Stomach smooth muscle (tissue), 2 donors: Measurements from ENCODE around the gene SIN3B.

Experiments used
- H3K27ac ChIP-seq: one replicate; pipeline ENCODE4 v1.7.0; 2013; ENCODE audit warnings: mild to moderate bottlenecking, low read length, inconsistent platforms
- H3K27me3 ChIP-seq, 2 donors: one replicate each; pipeline ENCODE4 v1.7.0; 2013; ENCODE audit warnings: low read length in 2 of 2; ENCODE audit not compliant: insufficient read depth in 2 of 2, control insufficient read depth in 1 of 2
- H3K36me3 ChIP-seq, 2 donors: one replicate each; pipeline ENCODE4 v1.7.0; 2013; ENCODE audit warnings: low read length in 2 of 2; ENCODE audit not compliant: control insufficient read depth in 2 of 2, insufficient read depth in 2 of 2
- H3K4me1 ChIP-seq: one replicate; pipeline ENCODE4 v1.7.0; 2013; ENCODE audit warnings: low read length; ENCODE audit not compliant: control insufficient read depth, insufficient read depth
- H3K4me3 ChIP-seq, 2 donors: one replicate each; pipeline ENCODE4 v1.7.0; 2013; ENCODE audit warnings: low read length in 2 of 2
- H3K9ac ChIP-seq, 2 donors: one replicate each; pipeline ENCODE4 v1.7.0; 2013; ENCODE audit warnings: low read length in 2 of 2, mild to moderate bottlenecking in 1 of 2
- H3K9me3 ChIP-seq, 2 donors: one replicate each; pipeline ENCODE4 v1.7.0; 2013; ENCODE audit warnings: low read length in 2 of 2; ENCODE audit not compliant: control insufficient read depth in 2 of 2
- donor health status: healthy.
- donor health status: Pancreatic carcinoma.

SIN3B gene

GRCh38 chr19:16897029-16897855, 68.0 kb downstream of the SIN3B start:
- peaks cover 0 to 21% of the 10 kb centered on the region in 2 donors for H3K27me3 ChIP-seq
- peak overlapping the region; percentile 53 for H3K27ac ChIP-seq

GRCh38 chr19:16897856-16898161, 68.6 kb downstream of the SIN3B start:
- no peaks in the 10 kb centered on the region for H3K9me3 ChIP-seq
- H3K9ac ChIP-seq = no peak overlapping the region
- H3K4me3 ChIP-seq = peak overlapping the region; percentile 51 to 72
- peaks cover 2 to 21% of the 10 kb centered on the region in 2 donors for H3K27me3 ChIP-seq
- no peaks in the 10 kb centered on the region for H3K36me3 ChIP-seq
- H3K4me1 ChIP-seq = peaks cover 13% of the 10 kb centered on the region
- H3K27ac ChIP-seq = peak overlapping the region; percentile 53

More at GRCh38 chr19:16897029-16897855, 68.0 kb downstream of the SIN3B start:
- peaks cover 13% of the 10 kb centered on the region for H3K4me1 ChIP-seq
- no peaks in the 10 kb centered on the region for H3K9me3 ChIP-seq
- H3K36me3 ChIP-seq = no peaks in the 10 kb centered on the region
- no peak overlapping the region for H3K9ac ChIP-seq
- peak overlapping the region; percentile 51 to 72 for H3K4me3 ChIP-seq

GRCh38 chr19:16898361-16899015, 69.3 kb downstream of the SIN3B start:
- Histone ChIP-seq H3K9ac (no peak overlapping the region), H3K36me3 (no peaks in the 10 kb centered on the region), H3K27ac (no peak overlapping the region), H3K27me3 (peaks cover 2 to 21% of the 10 kb centered on the region in 2 donors), H3K4me1 (peaks cover 13% of the 10 kb centered on the region), H3K4me3 (no peak overlapping the region), H3K9me3 (no peaks in the 10 kb centered on the region)

GRCh38 chr19:16899566-16900075, 70.4 kb downstream of the SIN3B start:
- peaks cover 2 to 16% of the 10 kb centered on the region in 2 donors for H3K27me3 ChIP-seq
- H3K36me3 ChIP-seq = no peaks in the 10 kb centered on the region
- no peak overlapping the region for H3K4me3 ChIP-seq
- no peak overlapping the region for H3K9ac ChIP-seq
- no peaks in the 10 kb centered on the region for H3K9me3 ChIP-seq
- no peak overlapping the region for H3K27ac ChIP-seq
- H3K4me1 ChIP-seq = peaks cover 13% of the 10 kb centered on the region

- Histone ChIP-seq H3K27ac (no peak overlapping the region), H3K36me3 (no peaks in the 10 kb centered on the region), H3K9me3 (no peaks in the 10 kb centered on the region), H3K9ac (no peak overlapping the region), H3K27me3 (peaks cover 2 to 7% of the 10 kb centered on the region in 2 donors), H3K4me3 (no peak overlapping the region), H3K4me1 (peaks cover 6% of the 10 kb centered on the region)
Observed at GRCh38 chr19:16901491-16902175, 72.4 kb downstream of the SIN3B start.

- Histone ChIP-seq H3K36me3 (no peaks in the 10 kb centered on the region), H3K27ac (no peak overlapping the region), H3K9me3 (no peaks in the 10 kb centered on the region), H3K4me1 (peaks cover 3% of the 10 kb centered on the region), H3K9ac (no peak overlapping the region), H3K4me3 (no peak overlapping the region), H3K27me3 (peaks cover 2 to 5% of the 10 kb centered on the region in 2 donors)
Observed at GRCh38 chr19:16902545-16902944, 73.3 kb downstream of the SIN3B start.

- no peaks in the 10 kb centered on the region for H3K9me3 ChIP-seq
Observed at GRCh38 chr19:16903347-16903746, 74.1 kb downstream of the SIN3B start.

GRCh38 chr19:16904599-16904998, 75.4 kb downstream of the SIN3B start:
- H3K27ac ChIP-seq = no peak overlapping the region
- no peak overlapping the region for H3K9ac ChIP-seq
- H3K36me3 ChIP-seq = no peaks in the 10 kb centered on the region
- peaks cover 2 to 4% of the 10 kb centered on the region in 2 donors for H3K27me3 ChIP-seq
- no peaks in the 10 kb centered on the region for H3K9me3 ChIP-seq
- H3K4me3 ChIP-seq = no peak overlapping the region
- H3K4me1 ChIP-seq = no peaks in the 10 kb centered on the region

More at GRCh38 chr19:16903347-16903746, 74.1 kb downstream of the SIN3B start:
- H3K4me3 ChIP-seq = no peak overlapping the region
- no peaks in the 10 kb centered on the region for H3K36me3 ChIP-seq
- no peak overlapping the region for H3K9ac ChIP-seq
- H3K27me3 ChIP-seq = peaks cover 2 to 4% of the 10 kb centered on the region in 2 donors
- no peaks in the 10 kb centered on the region for H3K4me1 ChIP-seq
- H3K27ac ChIP-seq = no peak overlapping the region

- Histone ChIP-seq H3K9ac (no peak overlapping the region), H3K4me1 (no peaks in the 10 kb centered on the region), H3K4me3 (no peak overlapping the region), H3K27me3 (peaks cover 0 to 4% of the 10 kb centered on the region in 2 donors), H3K27ac (no peak overlapping the region), H3K36me3 (no peaks in the 10 kb centered on the region), H3K9me3 (peaks cover 7 to 17% of the 10 kb centered on the region in 2 donors)
Observed at GRCh38 chr19:16908759-16909158, 79.6 kb downstream of the SIN3B start.

- no peak overlapping the region for H3K27ac ChIP-seq
- H3K9ac ChIP-seq = no peak overlapping the region
- no peak overlapping the region for H3K4me3 ChIP-seq
- no peaks in the 10 kb centered on the region for H3K36me3 ChIP-seq
- H3K27me3 ChIP-seq = no peaks in the 10 kb centered on the region
- peaks cover 7 to 33% of the 10 kb centered on the region in 2 donors for H3K9me3 ChIP-seq
- H3K4me1 ChIP-seq = no peaks in the 10 kb centered on the region
Observed at GRCh38 chr19:16911046-16911445, 81.8 kb downstream of the SIN3B start.
